Stimulated activated CD4-positive, alpha-beta T cell treated with anti-CD3 and anti-CD28 coated beads, Interleukin-15, amount 100 ng/mL, for 1 hour (primary cell): ENCODE results near the gene UBE2E2.
"Not testable (repeated sequence)": the region's sequence is repeated elsewhere in the genome, so short reads cannot be mapped to it uniquely, and the experiment has no call there.

Source experiments
- DNase-seq, 2 donors: peaks; one replicate each; pipeline ENCODE4 v3.0.0-alpha.2; 2020; ENCODE audit warnings: low read depth in 1 of 2, low spot score in 1 of 2

Gene UBE2E2

GRCh38 chr3:23202921-23203707 lies at the start of gene UBE2E2:
Gene UBE2E2, plus strand, starts transcription at chr3:23203327.
- DNase-seq = peak; percentile 19 to 48

DNA sequence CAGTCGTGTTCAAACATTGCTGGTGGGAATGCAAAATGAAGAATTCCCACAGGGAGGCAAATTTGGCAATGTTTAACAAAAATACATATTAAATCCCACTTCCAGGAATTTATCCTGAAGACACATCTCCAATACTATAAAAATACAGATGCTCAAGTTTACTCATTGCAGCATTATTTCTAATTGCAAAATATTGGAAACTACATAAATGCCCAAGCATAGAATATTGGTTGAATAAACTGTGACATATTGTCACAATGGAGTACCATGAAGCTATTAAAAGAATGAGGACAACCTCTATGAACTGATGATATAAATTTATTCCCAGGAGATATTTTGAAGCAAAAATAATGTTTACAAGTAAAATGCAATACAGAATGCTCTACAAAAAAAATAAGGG lies 49.7 kb upstream of the UBE2E2 start:
- DNase-seq = no peak

DNA sequence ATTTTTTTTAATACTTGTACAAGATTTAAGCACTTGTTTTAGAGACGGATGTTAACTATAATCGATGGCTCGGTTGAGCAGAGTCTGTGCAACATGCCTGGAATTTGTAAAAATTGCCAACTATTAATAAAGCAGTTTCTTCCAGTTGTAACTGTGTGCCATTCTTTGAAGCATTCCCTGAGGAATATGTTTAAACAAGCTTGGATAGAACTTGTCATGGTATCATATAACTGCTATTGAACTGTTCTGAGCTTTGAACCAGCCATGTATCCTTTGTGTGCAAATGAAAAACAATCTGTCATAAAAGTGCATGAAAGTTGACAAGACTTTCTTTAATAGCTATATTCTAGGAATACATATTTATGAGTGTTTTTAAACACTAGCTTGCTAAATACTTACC lies 45.8 kb upstream of the UBE2E2 start:
- no peak for DNase-seq

GRCh38 chr3:23159929-23160328 lies 43.2 kb upstream of the UBE2E2 start:
- no peak for DNase-seq

- no peak for DNase-seq
Observed at GRCh38 chr3:23161308-23161707, 41.8 kb upstream of the UBE2E2 start.

DNA sequence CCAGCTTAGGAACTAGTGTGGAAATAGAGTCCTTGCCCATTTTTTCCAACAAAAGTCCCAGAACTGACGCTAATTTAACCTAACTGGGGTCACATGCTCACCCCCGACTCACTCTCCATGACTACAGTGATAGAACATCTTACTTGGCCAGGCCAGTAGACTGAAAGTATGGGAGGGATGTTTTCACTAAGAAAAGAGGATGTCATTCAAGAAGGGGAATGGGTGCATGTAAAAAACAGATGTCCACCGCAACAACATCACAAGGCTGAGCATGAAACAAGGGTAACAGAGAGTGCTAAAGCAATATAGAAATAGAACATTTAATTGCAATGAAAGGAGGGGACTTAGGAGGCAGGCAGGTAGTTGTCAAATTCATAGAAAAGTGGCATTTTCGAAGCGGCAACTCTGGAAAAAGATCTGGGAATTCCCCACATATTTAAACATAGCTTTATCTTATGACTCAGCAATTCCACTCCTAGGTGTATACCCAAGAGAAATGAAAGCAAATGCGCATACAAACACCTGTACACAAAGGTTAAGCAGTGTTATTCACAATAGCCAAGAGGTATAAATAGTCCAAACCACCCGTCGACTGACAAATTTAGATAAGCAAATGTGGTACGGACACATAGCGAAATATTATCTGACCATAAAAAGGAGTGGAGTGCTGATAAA lies 41.1 kb upstream of the UBE2E2 start:
- DNase-seq = no peak

- no peak for DNase-seq
Observed at GRCh38 chr3:23162934-23163333, 40.2 kb upstream of the UBE2E2 start.

- no peak for DNase-seq
Observed at GRCh38 chr3:23164746-23165145, 38.4 kb upstream of the UBE2E2 start.

GRCh38 chr3:23165571-23165970 lies 37.6 kb upstream of the UBE2E2 start:
- no peak for DNase-seq

GRCh38 chr3:23166276-23166675 lies 36.9 kb upstream of the UBE2E2 start:
- no peak for DNase-seq

- no peak for DNase-seq
Observed at GRCh38 chr3:23166845-23167244, 36.3 kb upstream of the UBE2E2 start.

GRCh38 chr3:23169551-23169950 lies 33.6 kb upstream of the UBE2E2 start:
- no peak for DNase-seq

DNA sequence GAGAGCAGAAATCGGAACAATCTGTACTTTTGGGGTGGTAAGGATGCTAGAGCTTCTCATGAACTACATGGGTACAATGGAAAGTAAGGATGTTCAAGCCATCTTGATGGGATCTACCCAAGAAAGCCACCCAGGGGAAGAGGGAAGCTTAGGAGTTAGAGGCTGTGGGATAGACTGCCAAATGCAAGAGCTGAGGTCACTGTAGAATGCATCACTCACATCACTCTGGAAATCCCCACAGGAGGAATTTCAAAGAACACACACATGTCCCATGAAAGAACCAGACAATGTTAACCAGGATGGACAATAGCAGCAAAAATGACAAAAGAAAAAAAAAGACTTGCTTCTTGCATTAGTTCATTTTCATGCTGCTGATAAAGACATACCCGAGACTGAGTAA lies 32.8 kb upstream of the UBE2E2 start:
- DNase-seq = no peak

GRCh38 chr3:23172059-23172458 lies 31.1 kb upstream of the UBE2E2 start:
- DNase-seq = no peak

DNA sequence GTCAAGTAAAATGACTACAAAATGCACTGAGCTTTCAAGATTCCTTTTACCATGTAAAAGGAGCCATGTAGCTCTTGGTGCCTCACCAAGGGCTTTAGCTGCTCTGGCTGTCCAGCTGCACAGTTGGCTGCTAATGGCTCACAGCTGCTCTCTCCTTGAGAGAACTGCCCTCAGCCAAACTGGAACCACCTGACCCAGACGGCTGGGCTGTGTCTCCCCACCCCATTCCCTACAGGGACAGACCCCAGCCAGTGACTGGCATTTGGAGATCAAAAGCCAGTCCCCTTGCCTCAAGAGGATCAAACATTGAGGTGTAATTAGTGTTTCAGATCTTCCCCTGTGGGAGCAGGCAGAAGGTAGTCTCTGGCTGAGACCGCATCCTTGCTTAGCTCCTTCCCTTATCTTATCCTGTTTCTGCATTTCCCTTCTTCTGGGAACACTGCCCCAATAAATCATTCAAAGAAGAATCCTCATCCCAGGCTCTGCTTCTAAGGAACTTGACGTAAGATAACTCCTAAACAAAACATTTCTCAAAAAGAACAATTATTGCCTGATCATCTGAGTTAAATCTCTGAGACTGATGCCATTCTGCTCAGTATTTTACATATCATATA lies 28.6 kb upstream of the UBE2E2 start:
- DNase-seq = no peak

DNA sequence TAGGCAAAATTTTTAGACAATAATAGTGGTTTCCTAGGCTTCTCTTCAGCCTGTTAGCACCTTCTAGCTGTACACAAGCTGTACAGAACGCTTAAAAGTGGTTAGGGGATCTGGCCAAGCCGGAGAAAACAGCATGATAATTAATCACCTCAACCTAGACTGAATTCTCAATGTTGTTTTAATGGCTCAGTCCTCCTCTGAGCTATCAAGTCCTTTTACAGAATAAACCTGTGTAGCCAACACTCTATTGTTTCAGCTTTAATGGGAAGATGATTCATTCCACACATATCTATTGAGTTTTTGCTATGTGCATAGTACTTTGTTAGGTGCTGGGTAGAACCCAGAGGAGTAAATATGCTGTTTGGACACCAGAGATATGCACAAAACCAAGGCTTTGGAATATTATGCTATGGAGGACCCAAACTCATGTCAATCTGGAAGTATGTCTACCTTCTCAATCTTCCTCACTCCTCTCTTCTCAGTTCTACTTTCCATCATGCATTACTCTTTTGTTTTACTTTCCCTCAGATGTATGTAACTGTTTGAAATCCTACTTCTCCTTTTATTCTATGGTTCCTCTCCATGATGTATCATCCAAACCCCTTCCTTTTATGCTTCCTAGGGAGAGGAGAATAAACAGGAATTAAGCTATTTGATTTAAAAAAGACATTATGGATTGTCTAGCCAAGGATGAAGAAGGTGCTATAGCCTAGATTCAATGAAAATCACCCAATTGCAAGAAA lies 27.6 kb upstream of the UBE2E2 start:
- no peak for DNase-seq

- not testable (repeated sequence) for DNase-seq
Observed at GRCh38 chr3:23176839-23177238, 26.3 kb upstream of the UBE2E2 start.

GRCh38 chr3:23182996-23183513 lies 20.1 kb upstream of the UBE2E2 start:
- DNase-seq = no peak

- no peak for DNase-seq
Observed at GRCh38 chr3:23183731-23184130, 19.4 kb upstream of the UBE2E2 start.

- no peak for DNase-seq
Observed at GRCh38 chr3:23185861-23186260, 17.3 kb upstream of the UBE2E2 start.

DNA sequence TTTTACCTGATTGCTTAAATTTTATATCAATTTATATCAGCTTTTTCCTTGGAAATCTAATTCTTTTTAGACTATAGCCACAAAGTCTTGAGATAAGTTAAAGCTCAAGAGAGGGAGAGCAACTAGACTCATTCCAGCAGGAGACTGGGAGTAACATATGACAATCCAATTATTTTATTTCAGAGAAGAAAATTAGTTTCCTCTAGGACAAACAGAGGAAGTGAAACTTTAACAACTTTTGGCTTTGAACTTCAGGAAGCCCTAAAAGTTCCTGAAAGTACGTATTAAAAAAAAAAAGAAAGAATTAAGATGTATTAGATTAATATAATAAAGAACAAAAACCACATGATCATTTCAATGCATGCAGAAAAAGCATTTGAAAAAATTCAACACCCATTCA lies 13.9 kb upstream of the UBE2E2 start:
- DNase-seq = no peak
